ENCODE data around the gene MYO1C.
"Not testable (repeated sequence)": the region's sequence is repeated elsewhere in the genome, so short reads cannot be mapped to it uniquely, and the experiment has no call there.

GRCh38 chr17:1445695-1446094 lies 46.8 kb downstream of the MYO1C start:
- not testable (repeated sequence) for TF ChIP-seq CTCF, POLR2A (IDR thresholded peaks at IDR 0.05)

All from Peyer's patch (tissue), 4 donors.